K562 treated with DMSO at 1 percent for 48 hours (cell line): ENCODE data around the gene CCAR1. TPM values are rescaled to one million over a fixed set of nuclear protein-coding genes. Genes with fewer than 3 reads are reported as not detected.

Experiments used
- total RNA-seq: library from RNA; unstranded; fragments of 300-600 nt; gene quantifications from 2 replicates; pipeline ENCODE4 v1.2.3, GENCODE V29; 2022; ENCODE audit warnings: low replicate concordance; ENCODE audit errors: extremely low read depth

The CCAR1 gene, protein sequence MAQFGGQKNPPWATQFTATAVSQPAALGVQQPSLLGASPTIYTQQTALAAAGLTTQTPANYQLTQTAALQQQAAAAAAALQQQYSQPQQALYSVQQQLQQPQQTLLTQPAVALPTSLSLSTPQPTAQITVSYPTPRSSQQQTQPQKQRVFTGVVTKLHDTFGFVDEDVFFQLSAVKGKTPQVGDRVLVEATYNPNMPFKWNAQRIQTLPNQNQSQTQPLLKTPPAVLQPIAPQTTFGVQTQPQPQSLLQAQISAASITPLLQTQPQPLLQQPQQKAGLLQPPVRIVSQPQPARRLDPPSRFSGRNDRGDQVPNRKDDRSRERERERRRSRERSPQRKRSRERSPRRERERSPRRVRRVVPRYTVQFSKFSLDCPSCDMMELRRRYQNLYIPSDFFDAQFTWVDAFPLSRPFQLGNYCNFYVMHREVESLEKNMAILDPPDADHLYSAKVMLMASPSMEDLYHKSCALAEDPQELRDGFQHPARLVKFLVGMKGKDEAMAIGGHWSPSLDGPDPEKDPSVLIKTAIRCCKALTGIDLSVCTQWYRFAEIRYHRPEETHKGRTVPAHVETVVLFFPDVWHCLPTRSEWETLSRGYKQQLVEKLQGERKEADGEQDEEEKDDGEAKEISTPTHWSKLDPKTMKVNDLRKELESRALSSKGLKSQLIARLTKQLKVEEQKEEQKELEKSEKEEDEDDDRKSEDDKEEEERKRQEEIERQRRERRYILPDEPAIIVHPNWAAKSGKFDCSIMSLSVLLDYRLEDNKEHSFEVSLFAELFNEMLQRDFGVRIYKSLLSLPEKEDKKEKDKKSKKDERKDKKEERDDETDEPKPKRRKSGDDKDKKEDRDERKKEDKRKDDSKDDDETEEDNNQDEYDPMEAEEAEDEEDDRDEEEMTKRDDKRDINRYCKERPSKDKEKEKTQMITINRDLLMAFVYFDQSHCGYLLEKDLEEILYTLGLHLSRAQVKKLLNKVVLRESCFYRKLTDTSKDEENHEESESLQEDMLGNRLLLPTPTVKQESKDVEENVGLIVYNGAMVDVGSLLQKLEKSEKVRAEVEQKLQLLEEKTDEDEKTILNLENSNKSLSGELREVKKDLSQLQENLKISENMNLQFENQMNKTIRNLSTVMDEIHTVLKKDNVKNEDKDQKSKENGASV
- total RNA-seq = not detected in 2 replicates

GRCh38 chr10:68720793-68721672, at the start of gene CCAR1:
Gene CCAR1 (plus strand): TSS chr10:68721239. CDS start chr10:68722505, 1,266 bp downstream.

GRCh38 chr10:68826764-68827591, 105.9 kb downstream of the CCAR1 start, which contains the start of gene STOX1:
Gene STOX1 (plus strand): TSS chr10:68827531. CDS start chr10:68827624, 93 bp downstream.

Other genes with a start within 250 kb of the CCAR1 start
- not detected in 2 replicates for gene DNA2, start 249.3 kb upstream of the CCAR1 start, total RNA-seq
- gene SLC25A16, start 193.7 kb upstream of the CCAR1 start, total RNA-seq = not detected in 2 replicates
- gene TET1, start 160.9 kb upstream of the CCAR1 start, total RNA-seq = not detected in 2 replicates
- gene STOX1, start 106.3 kb downstream of the CCAR1 start, total RNA-seq = not detected in 2 replicates
- gene DDX50, start 180.1 kb downstream of the CCAR1 start, total RNA-seq = not detected in 2 replicates
- gene DDX21, start 234.9 kb downstream of the CCAR1 start, total RNA-seq = 101 TPM in 1 of 2 replicates, not detected in the other